NCI-H2171 (cell line): ENCODE measurements around the gene NAA50.

Experiments
- DNase-seq: peaks from one replicate; lab custom pipeline; 2025; lab: John Stamatoyannopoulos, UW

The NAA50 gene

DNA sequence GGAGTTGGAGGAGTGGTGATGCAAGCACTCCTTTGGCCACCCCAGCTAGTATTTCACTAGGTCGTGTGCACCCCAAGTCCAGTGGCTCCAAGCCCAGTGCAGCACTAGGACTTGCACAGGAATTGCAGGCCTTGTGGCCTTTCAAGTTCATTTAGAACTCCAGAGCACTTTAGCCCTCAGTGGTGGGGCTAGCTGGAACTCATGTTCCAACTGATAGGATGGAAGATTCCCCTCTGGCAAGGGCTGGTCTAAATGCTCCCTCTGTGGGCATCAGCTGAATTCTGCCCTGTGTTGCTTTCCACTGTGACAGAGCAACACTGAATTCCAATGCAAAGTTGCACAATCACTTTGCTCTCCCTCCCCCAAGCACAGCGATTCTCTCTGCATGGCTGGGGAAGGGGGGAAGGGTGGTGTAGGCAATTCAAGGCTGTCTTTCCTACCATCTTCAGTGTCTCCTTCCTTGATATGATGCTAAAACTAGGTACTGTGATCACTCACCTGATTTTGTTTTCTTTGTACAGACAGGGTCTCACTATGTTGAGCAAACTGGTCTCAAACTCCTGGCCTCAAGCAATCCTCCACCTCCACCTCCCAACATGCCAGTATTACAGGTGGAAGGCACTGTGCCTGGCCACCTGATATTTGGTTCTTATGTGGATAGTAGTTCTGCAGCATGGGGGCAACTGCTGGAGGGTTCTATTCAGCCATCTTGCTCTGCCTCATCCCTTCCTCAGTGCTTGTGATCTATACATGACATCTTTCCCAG, 59.9 kb downstream of the NAA50 start:
- DNase-seq = no peak

DNA sequence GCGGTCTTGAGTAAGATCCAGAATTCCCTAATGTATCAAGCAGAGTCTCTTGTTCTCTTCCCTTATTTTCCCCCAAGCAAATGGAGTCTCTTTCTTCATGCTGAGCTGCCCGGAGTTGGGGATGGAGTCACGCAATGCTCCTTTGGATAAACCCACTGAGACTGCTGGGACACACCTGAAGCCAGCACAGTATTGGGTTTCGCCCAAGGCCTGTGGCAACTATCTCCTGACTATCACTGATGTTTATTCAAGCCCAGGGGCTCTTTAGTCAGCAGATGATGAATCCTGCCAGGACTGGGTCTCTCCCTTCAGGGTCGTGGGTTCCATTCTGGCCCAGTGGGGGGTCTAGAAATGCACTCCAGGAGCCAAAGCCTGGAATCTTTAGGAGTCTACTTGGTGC, 60.9 kb downstream of the NAA50 start:
- no peak for DNase-seq

DNA sequence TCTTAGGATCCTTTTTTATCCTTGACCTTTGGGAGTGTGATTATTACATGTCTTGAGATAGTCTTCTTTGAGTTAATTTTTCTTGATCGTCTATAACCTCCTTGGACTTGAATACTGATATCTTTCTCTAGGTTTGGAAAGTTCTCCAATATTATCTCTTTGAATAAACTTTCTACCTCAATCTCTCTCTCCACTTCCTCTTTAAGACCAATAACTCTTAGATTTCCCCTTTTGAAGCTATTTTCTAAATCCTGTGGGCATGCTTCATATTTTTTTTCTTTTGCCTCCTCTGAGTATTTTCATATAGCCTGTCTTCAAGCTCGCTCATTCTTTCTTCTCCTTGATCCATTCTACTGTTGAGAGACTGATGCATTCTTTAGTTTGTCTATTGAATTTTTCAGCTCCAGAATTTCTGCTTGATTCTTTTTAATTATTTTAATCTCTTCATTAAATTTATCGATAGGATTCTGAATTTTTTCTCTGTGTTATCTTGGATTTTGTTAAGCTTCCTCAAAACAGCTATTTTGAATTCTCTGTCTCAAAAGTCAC, 61.7 kb downstream of the NAA50 start:
- no peak for DNase-seq

DNA sequence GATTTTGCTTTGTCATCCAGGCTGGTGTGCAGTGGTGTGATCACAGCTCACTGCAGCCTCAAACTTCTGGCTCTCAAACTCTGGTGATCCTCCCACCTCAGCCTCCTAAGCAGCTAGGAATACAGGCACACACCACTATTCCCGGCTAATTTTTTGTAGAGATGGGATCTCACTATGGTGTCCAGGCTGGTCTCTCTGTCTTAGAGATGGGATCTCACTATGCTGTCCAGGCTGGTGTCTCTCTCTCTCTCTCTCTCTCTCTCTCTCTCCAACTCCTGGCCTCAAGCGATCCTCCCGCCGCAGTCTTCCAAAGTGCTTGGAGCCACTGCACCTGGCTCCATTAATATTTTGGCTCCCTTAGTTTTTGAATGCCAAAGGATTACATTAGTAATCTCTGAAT, 67.3 kb downstream of the NAA50 start:
- DNase-seq = no peak

DNA sequence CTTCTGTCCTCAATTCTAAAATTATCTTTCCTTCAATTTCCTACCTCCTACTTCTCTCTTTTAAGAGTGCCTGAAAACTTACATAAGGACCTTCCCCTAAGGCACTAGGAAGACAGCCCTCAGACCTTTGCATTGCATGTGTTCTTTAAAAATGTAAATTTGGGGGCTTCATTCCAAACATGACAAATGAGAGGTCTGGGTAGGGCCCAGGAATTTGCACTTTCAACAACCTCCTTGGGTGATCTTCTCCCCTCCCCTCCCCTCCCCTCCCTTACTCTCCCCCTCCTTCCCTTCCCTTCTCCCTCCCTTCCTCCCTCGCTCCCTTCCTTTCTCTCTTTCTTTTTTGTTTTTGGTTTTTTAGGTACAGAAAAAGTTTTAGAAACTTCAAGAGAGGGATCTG, 68.3 kb downstream of the NAA50 start:
- no peak for DNase-seq

DNA sequence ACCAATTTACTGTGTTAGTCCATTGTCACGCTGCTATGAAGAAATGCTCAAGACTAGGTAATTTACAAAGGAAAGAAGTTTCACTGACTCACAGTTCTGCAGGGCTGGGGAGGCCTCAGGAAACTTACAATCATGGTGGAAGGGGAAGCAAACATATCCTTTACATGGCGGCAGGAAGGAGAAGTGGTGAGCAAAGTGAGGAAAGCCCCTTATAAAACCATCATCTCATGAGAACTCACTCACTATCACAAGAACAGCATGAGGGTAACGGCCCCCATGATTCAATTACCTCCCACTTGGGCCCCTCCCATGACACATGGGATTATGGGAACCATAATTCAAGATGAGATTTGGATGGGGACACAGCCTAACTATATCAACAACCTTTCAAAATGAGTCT, 69.8 kb downstream of the NAA50 start:
- no peak for DNase-seq

DNA sequence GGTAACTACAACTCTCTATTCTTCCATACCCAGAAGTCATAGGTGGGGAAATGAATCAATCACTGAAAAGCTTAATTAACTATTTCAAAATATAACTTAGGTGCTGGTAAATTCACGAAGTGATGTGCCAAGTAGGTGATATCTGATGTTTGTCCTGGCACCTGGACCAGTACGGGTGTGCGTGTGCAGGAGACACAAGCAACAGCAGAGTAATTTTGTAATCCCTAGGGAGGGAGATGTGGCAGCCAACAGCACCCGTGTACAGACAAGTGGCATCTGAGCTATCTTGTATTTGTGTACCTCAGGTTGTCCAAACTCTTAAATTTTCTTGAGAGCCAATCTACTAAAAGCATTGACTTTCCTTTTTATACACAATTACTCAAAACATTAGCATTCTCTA, 72.5 kb downstream of the NAA50 start:
- DNase-seq = no peak

DNA sequence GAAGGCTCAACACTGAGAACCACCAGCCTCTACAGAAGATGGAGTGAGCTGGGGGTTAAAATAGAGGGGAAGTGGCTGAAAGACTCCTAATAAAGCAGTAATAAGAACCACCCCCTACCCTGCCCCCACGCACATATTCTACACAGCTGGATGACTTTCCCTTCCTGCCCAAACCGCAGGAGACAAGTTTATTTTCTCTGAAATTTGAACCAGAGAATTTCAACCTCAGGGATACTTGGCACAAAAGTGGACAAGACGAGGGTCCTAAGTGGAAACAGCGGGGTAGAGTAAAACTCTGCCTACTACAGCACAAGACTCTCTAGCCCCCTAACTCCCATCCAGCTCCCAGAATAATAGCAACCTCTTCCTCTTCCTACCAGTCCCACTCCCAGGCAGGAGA, 78.0 kb downstream of the NAA50 start:
- DNase-seq = no peak
